HepG2 (cell line): ENCODE results near the gene SEBOX. TPM values are rescaled to one million over a fixed set of nuclear protein-coding genes. Genes with fewer than 3 reads are reported as not detected.

Experiments
- ATAC-seq: fragments of 200-7000 bp; cut with Tn5 transposase; 3 replicates; pipeline ENCODE4 v1.9.1; 2020; ENCODE audit warnings: mild to moderate bottlenecking, moderate library complexity
- BruUV-seq: library from RNA; stranded (reverse); fragments of 400-500 nt; replicated peaks from 2 replicates; lab custom pipeline; 2021; lab: Mats Ljungman, UMichigan
- CTCF ChIA-PET: fragments of 300-600 bp; formaldehyde crosslinking; extraction: SDS; loops from one replicate; lab custom pipeline; 2021; ENCODE audit warnings: low total read pairs, inconsistent platforms, low intra/inter-chr PET ratio; lab: Yijun Ruan, JAX
- POLR2A ChIA-PET: fragments of 350-600 bp; sonication (Branson Sonifier 250); formaldehyde crosslinking; loops from one replicate; lab custom pipeline; 2020; ENCODE audit warnings: antibody characterized with exemption, inconsistent platforms; lab: Yijun Ruan, JAX
- DNase-seq: peaks from one replicate; pipeline ENCODE4 v3.0.0-alpha.2; 2015; ENCODE audit warnings: low spot score
- FAIRE-seq: peaks from 3 replicates; lab custom pipeline; 2011; peaks lifted over from hg19 to GRCh38; lab: Jason Lieb, UNC
- H2AFZ ChIP-seq: one replicate; pipeline ENCODE4 v1.6.1; 2011; ENCODE audit warnings: low read length, inconsistent platforms
- H3K27ac ChIP-seq: fragments of 300-600 bp; 3 replicates; pipeline ENCODE4 v1.8.0; 2011; ENCODE audit warnings: mixed run types, mild to moderate bottlenecking, mixed read lengths, low read length, inconsistent platforms; ENCODE audit not compliant: insufficient read depth; ENCODE audit errors: extremely low read length
- H3K27me3 ChIP-seq, 2 experiments: fragments of 200-600 bp in 1 of 2; 2 replicates in 1 of 2; 3 replicates in 1 of 2; pipeline versions ENCODE4 v1.6.0 to v1.8.0; 2011; ENCODE audit warnings: low read length in 2 of 2, mild to moderate bottlenecking in 2 of 2, moderate library complexity in 2 of 2, inconsistent platforms in 1 of 2; ENCODE audit not compliant: insufficient read depth in 2 of 2, control insufficient read depth in 1 of 2
- H3K36me3 ChIP-seq, 2 experiments: fragments of 200-600 bp in 1 of 2; replicated peaks in 1 of 2; 2 replicates in 1 of 2; 3 replicates in 1 of 2; pipeline versions ENCODE4 v1.5.1 to v1.8.0; 2011; ENCODE audit warnings: low read length in 2 of 2, inconsistent platforms in 1 of 2; ENCODE audit not compliant: insufficient read depth in 2 of 2, control insufficient read depth in 1 of 2
- H3K4me1 ChIP-seq: 2 replicates; pipeline ENCODE4 v1.5.1; 2012; ENCODE audit warnings: low read length, inconsistent platforms; ENCODE audit not compliant: insufficient read depth
- H3K4me2 ChIP-seq: 2 replicates; pipeline ENCODE4 v1.6.0; 2011; ENCODE audit warnings: low read depth, low read length, inconsistent platforms
- H3K4me3 ChIP-seq, 3 experiments: fragments of 200-600 bp in 1 of 3; sonication (generic), shearing (Covaris generic) in 1 of 3; replicated peaks in 1 of 3; 2 replicates each; pipeline ENCODE4 v1.5.1; 2011 to 2016; ENCODE audit warnings: low read length in 3 of 3, inconsistent platforms in 2 of 3, low read depth in 2 of 3, mild to moderate bottlenecking in 2 of 3, control low read depth in 1 of 3, mixed read lengths in 1 of 3; ENCODE audit not compliant: insufficient read depth in 1 of 3
- H3K79me2 ChIP-seq: one replicate; pipeline ENCODE4 v1.6.1; 2011; ENCODE audit warnings: low read length, inconsistent platforms; ENCODE audit not compliant: insufficient read depth
- H3K9ac ChIP-seq: 2 replicates; pipeline ENCODE4 v1.6.0; 2011; ENCODE audit warnings: mild to moderate bottlenecking, low read depth, low read length, inconsistent platforms; ENCODE audit not compliant: insufficient read depth
- H3K9me3 ChIP-seq: 2 replicates; pipeline ENCODE4 v1.5.1; 2012; ENCODE audit warnings: mild to moderate bottlenecking, low read length
- H4K20me1 ChIP-seq: 2 replicates; pipeline ENCODE4 v1.6.0; 2011; ENCODE audit warnings: inconsistent platforms, mild to moderate bottlenecking, low read length, moderate library complexity; ENCODE audit not compliant: insufficient read depth
- CREB1 ChIP-seq, 2 experiments: fragments of 450-650 bp in 1 of 2; IDR thresholded peaks; 2 replicates each; pipeline ENCODE4 v1.6.1; 2016 to 2017; ENCODE audit warnings: control low read depth in 1 of 2, mild to moderate bottlenecking in 1 of 2, missing compliant biosample characterization in 1 of 2, missing genetic modification characterization in 1 of 2
- KDM5B ChIP-seq: sonication (generic); formaldehyde crosslinking; IDR thresholded peaks from 2 replicates; pipeline ENCODE4 v1.4.0; 2020; ENCODE audit warnings: missing genetic modification reagents, mild to moderate bottlenecking, borderline replicate concordance
- MTA3 ChIP-seq: sonication (generic); formaldehyde crosslinking; IDR thresholded peaks from 2 replicates; pipeline ENCODE4 v1.4.0; 2020; ENCODE audit warnings: missing genetic modification reagents
- NFRKB ChIP-seq: fragments of 450-650 bp; IDR thresholded peaks from 2 replicates; pipeline ENCODE4 v1.6.1; 2017
- PCBP1 ChIP-seq: fragments of 200-400 bp; formaldehyde crosslinking; IDR thresholded peaks from 2 replicates; pipeline ENCODE4 v1.6.1; 2017; ENCODE audit warnings: mild to moderate bottlenecking, low read depth, low read length, borderline replicate concordance
- RXRA ChIP-seq: sonication (generic); formaldehyde crosslinking; IDR thresholded peaks from 2 replicates; pipeline ENCODE4 v1.5.1; 2020; ENCODE audit warnings: missing genetic modification reagents
- ZNF180 ChIP-seq: sonication (generic); formaldehyde crosslinking; IDR thresholded peaks from 2 replicates; pipeline ENCODE4 v1.4.0; 2020; ENCODE audit warnings: low read depth, missing genetic modification reagents, borderline replicate concordance
- ZNF331 ChIP-seq: sonication (generic); formaldehyde crosslinking; IDR thresholded peaks from 2 replicates; pipeline ENCODE4 v1.4.0; 2020; ENCODE audit warnings: missing genetic modification reagents
- ZNF337 ChIP-seq: sonication (generic); formaldehyde crosslinking; IDR thresholded peaks from 2 replicates; pipeline ENCODE4 v1.5.1; 2020; ENCODE audit warnings: missing genetic modification reagents, low read depth, mild to moderate bottlenecking, borderline replicate concordance
- ZNF343 ChIP-seq: sonication (generic); formaldehyde crosslinking; IDR thresholded peaks from 2 replicates; pipeline ENCODE4 v1.4.0; 2020; ENCODE audit warnings: mild to moderate bottlenecking, missing genetic modification reagents
- ZNF383 ChIP-seq: sonication (generic); formaldehyde crosslinking; IDR thresholded peaks from 2 replicates; pipeline ENCODE4 v1.4.0; 2020; ENCODE audit warnings: missing genetic modification reagents, mild to moderate bottlenecking, borderline replicate concordance
- WGBS: methylation state at CpG from one replicate; pipeline ENCODE4 v1.1.6; 2017; ENCODE audit warnings: low lambda C conversion rate; 5-methylcytosine and 5-hydroxymethylcytosine counted together
- in situ Hi-C: cut with HindIII; loops from 2 replicates; pipeline ENCODE4 v1.10.0; 2017; ENCODE audit warnings: low pct_unique_long_range_greater_than_20kb; ENCODE audit not compliant: extremely low pct_ligation_motif_present
- intact Hi-C: fragments of 100-400 bp; cut with micrococcal nuclease; formaldehyde crosslinking; loops from one replicate; pipeline ENCODE4 v1.10.0; 2022; ENCODE audit not compliant: unreplicated experiment
- polyA plus RNA-seq, 8 experiments: library from polyadenylated mRNA; depleted of rRNA in 3 of 8; stranded (reverse) in 7 of 8; unstranded in 1 of 8; fragments of >200 nt; fragmentation: Illumina TruSeq in 4 of 8; extraction: Trizol in 4 of 8; gene quantifications; 2 replicates each; pipeline versions ENCODE4 v1.2.1 to v1.2.3, GENCODE V29; 2011 to 2016; ENCODE audit warnings: low read depth in 4 of 8, missing spikeins in 1 of 8, mixed read lengths in 1 of 8; ENCODE audit not compliant: insufficient read depth in 1 of 8
- total RNA-seq, 5 experiments: library from RNA; depleted of rRNA; stranded (reverse); fragments of >200 nt; fragmentation: Illumina TruSeq; extraction: Trizol; gene quantifications; 2 replicates each; pipeline ENCODE4 v1.2.3, GENCODE V29; 2016; ENCODE audit warnings: low read depth in 1 of 5
- TF ChIP-seq, protein P1 (sequence below): sonication (generic); formaldehyde crosslinking; IDR thresholded peaks from 2 replicates; pipeline ENCODE4 v1.4.0; 2020; ENCODE audit warnings: missing genetic modification reagents
- TF ChIP-seq, protein P2 (sequence below), 2 experiments: sonication (generic) in 1 of 2; formaldehyde crosslinking in 1 of 2; IDR thresholded peaks; 2 replicates each; pipeline versions ENCODE4 v1.4.0 to v1.6.1; 2018 to 2020; ENCODE audit warnings: missing genetic modification reagents in 2 of 2, borderline replicate concordance in 1 of 2, low read depth in 1 of 2, mild to moderate bottlenecking in 1 of 2, missing biosample characterization in 1 of 2
- TF ChIP-seq, protein P3 (sequence below): sonication (generic); formaldehyde crosslinking; IDR thresholded peaks from 2 replicates; pipeline ENCODE4 v1.5.0; 2020; ENCODE audit warnings: missing genetic modification reagents
- TF ChIP-seq, protein P4 (sequence below): sonication (generic); formaldehyde crosslinking; IDR thresholded peaks from 2 replicates; pipeline ENCODE4 v1.4.0; 2020; ENCODE audit warnings: missing genetic modification reagents
- TF ChIP-seq, protein P5 (sequence below): sonication (generic); formaldehyde crosslinking; IDR thresholded peaks from 2 replicates; pipeline ENCODE4 v1.8.1; 2023; ENCODE audit warnings: mild to moderate bottlenecking, missing genetic modification reagents, borderline replicate concordance
- TF ChIP-seq, protein P6 (sequence below): sonication (generic); formaldehyde crosslinking; IDR thresholded peaks from 2 replicates; pipeline ENCODE4 v1.4.0; 2020; ENCODE audit warnings: mild to moderate bottlenecking, missing genetic modification reagents

Gene SEBOX
- total and polyA plus RNA-seq, 2 of the 13 experiments (the other 11 are each of a cell fraction or from before 2014, with no cell fraction given) = not detected

DNA sequence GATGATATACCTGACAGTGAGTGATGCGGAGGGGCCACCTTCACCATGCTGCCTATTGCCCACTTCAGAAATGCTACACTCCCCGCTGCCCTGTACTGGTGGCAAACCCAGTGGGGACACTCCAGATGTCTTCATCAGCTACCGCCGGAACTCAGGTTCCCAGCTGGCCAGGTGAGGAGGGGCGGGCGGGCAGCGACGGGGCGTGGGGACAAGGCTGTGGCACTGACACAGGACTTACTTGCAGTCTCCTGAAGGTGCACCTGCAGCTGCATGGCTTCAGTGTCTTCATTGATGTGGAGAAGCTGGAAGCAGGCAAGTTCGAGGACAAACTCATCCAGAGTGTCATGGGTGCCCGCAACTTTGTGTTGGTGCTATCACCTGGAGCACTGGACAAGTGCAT lies 23.1 kb upstream of the SEBOX start:
- Histone ChIP-seq H3K9me3 (no peaks in the 10 kb centered on the region), H4K20me1 (no peaks in the 10 kb centered on the region), H3K4me3 (no peak overlapping the region), H3K27ac (no peak overlapping the region), H2AFZ (no peak overlapping the region), H3K79me2 (no peaks in the 10 kb centered on the region), H3K9ac (no peak overlapping the region), H3K36me3 (no peaks in the 10 kb centered on the region), H3K4me1 (peaks cover under 1% of the 10 kb centered on the region), H3K27me3 (no peaks in the 10 kb centered on the region), H3K4me2 (no peak overlapping the region)
- BruUV-seq = no TSS peak
- ChIA-PET CTCF (no interaction called here), POLR2A (no interaction called here)
- in situ Hi-C loops = no loop called here
- 66% methylated on average over 3 of the region's 11 CpGs for WGBS
- DNase-seq (no peak), ATAC-seq (no peak), FAIRE-seq (no peak)
- intact Hi-C loops = no loop called here
- TF ChIP-seq PCBP1 (no peak), ZNF343 (no peak), ZNF331 (CRISPR knock-in tag) (no peak), KDM5B (CRISPR knock-in tag) (no peak), ZNF180 (no peak), ZNF383 (CRISPR knock-in tag) (no peak), MTA3 (no peak), RXRA (CRISPR knock-in tag) (no peak), NFRKB (no peak), ZNF337 (CRISPR knock-in tag) (no peak), CREB1 (IDR thresholded peaks at IDR 0.05) (no peak), CREB1 (CRISPR knock-in tag; IDR thresholded peaks at IDR 0.05) (no peak)
- TF ChIP-seq, protein P1, sequence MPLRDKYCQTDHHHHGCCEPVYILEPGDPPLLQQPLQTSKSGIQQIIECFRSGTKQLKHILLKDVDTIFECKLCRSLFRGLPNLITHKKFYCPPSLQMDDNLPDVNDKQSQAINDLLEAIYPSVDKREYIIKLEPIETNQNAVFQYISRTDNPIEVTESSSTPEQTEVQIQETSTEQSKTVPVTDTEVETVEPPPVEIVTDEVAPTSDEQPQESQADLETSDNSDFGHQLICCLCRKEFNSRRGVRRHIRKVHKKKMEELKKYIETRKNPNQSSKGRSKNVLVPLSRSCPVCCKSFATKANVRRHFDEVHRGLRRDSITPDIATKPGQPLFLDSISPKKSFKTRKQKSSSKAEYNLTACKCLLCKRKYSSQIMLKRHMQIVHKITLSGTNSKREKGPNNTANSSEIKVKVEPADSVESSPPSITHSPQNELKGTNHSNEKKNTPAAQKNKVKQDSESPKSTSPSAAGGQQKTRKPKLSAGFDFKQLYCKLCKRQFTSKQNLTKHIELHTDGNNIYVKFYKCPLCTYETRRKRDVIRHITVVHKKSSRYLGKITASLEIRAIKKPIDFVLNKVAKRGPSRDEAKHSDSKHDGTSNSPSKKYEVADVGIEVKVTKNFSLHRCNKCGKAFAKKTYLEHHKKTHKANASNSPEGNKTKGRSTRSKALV (CRISPR knock-in tag) = no peak
- TF ChIP-seq, protein P2, sequence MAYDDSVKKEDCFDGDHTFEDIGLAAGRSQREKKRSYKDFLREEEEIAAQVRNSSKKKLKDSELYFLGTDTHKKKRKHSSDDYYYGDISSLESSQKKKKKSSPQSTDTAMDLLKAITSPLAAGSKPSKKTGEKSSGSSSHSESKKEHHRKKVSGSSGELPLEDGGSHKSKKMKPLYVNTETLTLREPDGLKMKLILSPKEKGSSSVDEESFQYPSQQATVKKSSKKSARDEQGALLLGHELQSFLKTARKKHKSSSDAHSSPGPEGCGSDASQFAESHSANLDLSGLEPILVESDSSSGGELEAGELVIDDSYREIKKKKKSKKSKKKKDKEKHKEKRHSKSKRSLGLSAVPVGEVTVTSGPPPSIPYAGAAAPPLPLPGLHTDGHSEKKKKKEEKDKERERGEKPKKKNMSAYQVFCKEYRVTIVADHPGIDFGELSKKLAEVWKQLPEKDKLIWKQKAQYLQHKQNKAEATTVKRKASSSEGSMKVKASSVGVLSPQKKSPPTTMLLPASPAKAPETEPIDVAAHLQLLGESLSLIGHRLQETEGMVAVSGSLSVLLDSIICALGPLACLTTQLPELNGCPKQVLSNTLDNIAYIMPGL (CRISPR knock-in tag; IDR thresholded peaks at IDR 0.05; ENCODE audit: borderline replicate concordance in 1 of 2, low read depth in 1 of 2) = no peak
- TF ChIP-seq, protein P3, sequence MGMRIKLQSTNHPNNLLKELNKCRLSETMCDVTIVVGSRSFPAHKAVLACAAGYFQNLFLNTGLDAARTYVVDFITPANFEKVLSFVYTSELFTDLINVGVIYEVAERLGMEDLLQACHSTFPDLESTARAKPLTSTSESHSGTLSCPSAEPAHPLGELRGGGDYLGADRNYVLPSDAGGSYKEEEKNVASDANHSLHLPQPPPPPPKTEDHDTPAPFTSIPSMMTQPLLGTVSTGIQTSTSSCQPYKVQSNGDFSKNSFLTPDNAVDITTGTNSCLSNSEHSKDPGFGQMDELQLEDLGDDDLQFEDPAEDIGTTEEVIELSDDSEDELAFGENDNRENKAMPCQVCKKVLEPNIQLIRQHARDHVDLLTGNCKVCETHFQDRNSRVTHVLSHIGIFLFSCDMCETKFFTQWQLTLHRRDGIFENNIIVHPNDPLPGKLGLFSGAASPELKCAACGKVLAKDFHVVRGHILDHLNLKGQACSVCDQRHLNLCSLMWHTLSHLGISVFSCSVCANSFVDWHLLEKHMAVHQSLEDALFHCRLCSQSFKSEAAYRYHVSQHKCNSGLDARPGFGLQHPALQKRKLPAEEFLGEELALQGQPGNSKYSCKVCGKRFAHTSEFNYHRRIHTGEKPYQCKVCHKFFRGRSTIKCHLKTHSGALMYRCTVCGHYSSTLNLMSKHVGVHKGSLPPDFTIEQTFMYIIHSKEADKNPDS (CRISPR knock-in tag) = no peak
- TF ChIP-seq, protein P4, sequence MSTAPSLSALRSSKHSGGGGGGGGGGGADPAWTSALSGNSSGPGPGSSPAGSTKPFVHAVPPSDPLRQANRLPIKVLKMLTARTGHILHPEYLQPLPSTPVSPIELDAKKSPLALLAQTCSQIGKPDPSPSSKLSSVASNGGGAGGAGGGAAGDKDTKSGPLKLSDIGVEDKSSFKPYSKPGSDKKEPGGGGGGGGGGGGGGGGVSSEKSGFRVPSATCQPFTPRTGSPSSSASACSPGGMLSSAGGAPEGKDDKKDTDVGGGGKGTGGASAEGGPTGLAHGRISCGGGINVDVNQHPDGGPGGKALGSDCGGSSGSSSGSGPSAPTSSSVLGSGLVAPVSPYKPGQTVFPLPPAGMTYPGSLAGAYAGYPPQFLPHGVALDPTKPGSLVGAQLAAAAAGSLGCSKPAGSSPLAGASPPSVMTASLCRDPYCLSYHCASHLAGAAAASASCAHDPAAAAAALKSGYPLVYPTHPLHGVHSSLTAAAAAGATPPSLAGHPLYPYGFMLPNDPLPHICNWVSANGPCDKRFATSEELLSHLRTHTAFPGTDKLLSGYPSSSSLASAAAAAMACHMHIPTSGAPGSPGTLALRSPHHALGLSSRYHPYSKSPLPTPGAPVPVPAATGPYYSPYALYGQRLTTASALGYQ = no peak
- TF ChIP-seq, protein P5, sequence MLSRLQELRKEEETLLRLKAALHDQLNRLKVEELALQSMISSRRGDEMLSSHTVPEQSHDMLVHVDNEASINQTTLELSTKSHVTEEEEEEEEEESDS (CRISPR knock-in tag) = no peak
- TF ChIP-seq, protein P6, sequence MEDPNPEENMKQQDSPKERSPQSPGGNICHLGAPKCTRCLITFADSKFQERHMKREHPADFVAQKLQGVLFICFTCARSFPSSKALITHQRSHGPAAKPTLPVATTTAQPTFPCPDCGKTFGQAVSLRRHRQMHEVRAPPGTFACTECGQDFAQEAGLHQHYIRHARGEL = no peak
